ENCODE results near the gene FBXO8. TPM values are rescaled to one million over a fixed set of nuclear protein-coding genes. Genes with fewer than 3 reads are reported as not detected.
"Not testable (repeated sequence)": the region's sequence is repeated elsewhere in the genome, so short reads cannot be mapped to it uniquely, and the experiment has no call there.

Gene FBXO8
- total RNA-seq, 1 donor from 2014 or later = 28.4 TPM

DNA sequence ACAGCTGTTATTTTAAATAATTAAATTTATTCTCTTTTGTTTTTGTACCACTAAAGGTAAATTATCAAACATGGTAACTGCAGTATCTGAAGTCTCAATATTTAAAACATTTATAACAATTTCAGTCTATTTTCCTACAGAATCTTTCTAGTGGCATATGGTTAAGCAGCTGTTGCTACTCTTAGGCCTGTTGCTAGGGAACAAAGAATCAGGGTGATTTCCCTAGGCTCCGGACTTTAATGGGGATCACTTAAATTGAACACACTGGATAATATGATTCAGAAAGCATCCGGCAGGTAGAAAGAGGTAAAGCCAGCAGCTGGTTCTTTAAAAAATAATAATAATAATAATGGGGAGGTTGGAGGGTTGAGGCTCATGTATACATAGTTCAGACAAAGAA lies 17.6 kb downstream of the FBXO8 start:
- H3K4me1 Mint-ChIP-seq = no peaks in the 10 kb centered on the region
- Histone ChIP-seq H3K36me3 (no peaks in the 10 kb centered on the region), H3K27ac (no peak overlapping the region), H3K4me2 (no peak overlapping the region), H4K20me1 (ENCODE audit: low read depth) (peaks cover 5% of the 10 kb centered on the region), H2AFZ (replicated peaks) (no peak overlapping the region), H3F3A (ENCODE audit: low read depth) (no peaks in the 10 kb centered on the region), H3K79me2 (ENCODE audit: low read depth) (no peaks in the 10 kb centered on the region), H3K27me3 (no peaks in the 10 kb centered on the region), H3K9me3 (ENCODE audit: low read depth) (no peaks in the 10 kb centered on the region), H3K9ac (no peak overlapping the region), H3K4me3 (no peak overlapping the region), H3K4me1 (no peaks in the 10 kb centered on the region)
- H3K36me3 Mint-ChIP-seq = peaks cover 2% of the 10 kb centered on the region
- no peak overlapping the region for H3K27ac Mint-ChIP-seq
- H3K4me3 Mint-ChIP-seq = no peak overlapping the region
- no peak for DNase-seq (ENCODE audit: low spot score)
- no peaks in the 10 kb centered on the region for H3K9me3 Mint-ChIP-seq
- no peaks in the 10 kb centered on the region for H3K27me3 Mint-ChIP-seq (ENCODE audit: insufficient read depth, low read depth)
- TF ChIP-seq, protein P1, sequence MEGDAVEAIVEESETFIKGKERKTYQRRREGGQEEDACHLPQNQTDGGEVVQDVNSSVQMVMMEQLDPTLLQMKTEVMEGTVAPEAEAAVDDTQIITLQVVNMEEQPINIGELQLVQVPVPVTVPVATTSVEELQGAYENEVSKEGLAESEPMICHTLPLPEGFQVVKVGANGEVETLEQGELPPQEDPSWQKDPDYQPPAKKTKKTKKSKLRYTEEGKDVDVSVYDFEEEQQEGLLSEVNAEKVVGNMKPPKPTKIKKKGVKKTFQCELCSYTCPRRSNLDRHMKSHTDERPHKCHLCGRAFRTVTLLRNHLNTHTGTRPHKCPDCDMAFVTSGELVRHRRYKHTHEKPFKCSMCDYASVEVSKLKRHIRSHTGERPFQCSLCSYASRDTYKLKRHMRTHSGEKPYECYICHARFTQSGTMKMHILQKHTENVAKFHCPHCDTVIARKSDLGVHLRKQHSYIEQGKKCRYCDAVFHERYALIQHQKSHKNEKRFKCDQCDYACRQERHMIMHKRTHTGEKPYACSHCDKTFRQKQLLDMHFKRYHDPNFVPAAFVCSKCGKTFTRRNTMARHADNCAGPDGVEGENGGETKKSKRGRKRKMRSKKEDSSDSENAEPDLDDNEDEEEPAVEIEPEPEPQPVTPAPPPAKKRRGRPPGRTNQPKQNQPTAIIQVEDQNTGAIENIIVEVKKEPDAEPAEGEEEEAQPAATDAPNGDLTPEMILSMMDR (IDR thresholded peaks at IDR 0.05) = no peak
- no peak for TF ChIP-seq EZH2phosphoT487 (IDR thresholded peaks at IDR 0.05)
- no peak for TF ChIP-seq EZH2 (IDR thresholded peaks at IDR 0.05)

DNA sequence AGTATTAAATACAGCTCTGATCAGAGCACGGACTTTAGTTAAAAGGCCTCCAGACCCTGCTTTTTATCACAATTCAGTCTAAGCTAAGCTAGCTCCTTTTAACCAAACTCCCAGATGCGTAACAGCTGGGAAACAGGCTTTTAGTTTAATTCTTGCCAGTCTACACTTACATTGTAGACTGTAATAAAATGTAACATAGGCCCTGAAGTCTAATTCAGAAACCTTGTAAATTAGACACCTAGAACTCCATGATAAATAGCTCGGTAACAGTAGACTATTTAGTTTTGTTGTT lies 20.1 kb downstream of the FBXO8 start:
- Histone ChIP-seq H4K20me1 (ENCODE audit: low read depth) (no peaks in the 10 kb centered on the region), H3K36me3 (no peaks in the 10 kb centered on the region), H3K27me3 (no peaks in the 10 kb centered on the region), H3F3A (ENCODE audit: low read depth) (no peaks in the 10 kb centered on the region), H3K4me1 (no peaks in the 10 kb centered on the region), H3K4me3 (no peak overlapping the region), H3K9ac (no peak overlapping the region), H3K4me2 (no peak overlapping the region), H3K79me2 (ENCODE audit: low read depth) (no peaks in the 10 kb centered on the region), H3K27ac (no peak overlapping the region), H2AFZ (replicated peaks) (no peak overlapping the region), H3K9me3 (ENCODE audit: low read depth) (no peaks in the 10 kb centered on the region)
- H3K27me3 Mint-ChIP-seq (ENCODE audit: insufficient read depth, low read depth) = no peaks in the 10 kb centered on the region
- DNase-seq (ENCODE audit: low spot score) = no peak
- TF ChIP-seq, protein P1 (IDR thresholded peaks at IDR 0.05) = no peak
- no peaks in the 10 kb centered on the region for H3K9me3 Mint-ChIP-seq
- H3K36me3 Mint-ChIP-seq = peaks cover 2% of the 10 kb centered on the region
- no peaks in the 10 kb centered on the region for H3K4me1 Mint-ChIP-seq
- no peak overlapping the region for H3K4me3 Mint-ChIP-seq
- no peak overlapping the region for H3K27ac Mint-ChIP-seq

DNA sequence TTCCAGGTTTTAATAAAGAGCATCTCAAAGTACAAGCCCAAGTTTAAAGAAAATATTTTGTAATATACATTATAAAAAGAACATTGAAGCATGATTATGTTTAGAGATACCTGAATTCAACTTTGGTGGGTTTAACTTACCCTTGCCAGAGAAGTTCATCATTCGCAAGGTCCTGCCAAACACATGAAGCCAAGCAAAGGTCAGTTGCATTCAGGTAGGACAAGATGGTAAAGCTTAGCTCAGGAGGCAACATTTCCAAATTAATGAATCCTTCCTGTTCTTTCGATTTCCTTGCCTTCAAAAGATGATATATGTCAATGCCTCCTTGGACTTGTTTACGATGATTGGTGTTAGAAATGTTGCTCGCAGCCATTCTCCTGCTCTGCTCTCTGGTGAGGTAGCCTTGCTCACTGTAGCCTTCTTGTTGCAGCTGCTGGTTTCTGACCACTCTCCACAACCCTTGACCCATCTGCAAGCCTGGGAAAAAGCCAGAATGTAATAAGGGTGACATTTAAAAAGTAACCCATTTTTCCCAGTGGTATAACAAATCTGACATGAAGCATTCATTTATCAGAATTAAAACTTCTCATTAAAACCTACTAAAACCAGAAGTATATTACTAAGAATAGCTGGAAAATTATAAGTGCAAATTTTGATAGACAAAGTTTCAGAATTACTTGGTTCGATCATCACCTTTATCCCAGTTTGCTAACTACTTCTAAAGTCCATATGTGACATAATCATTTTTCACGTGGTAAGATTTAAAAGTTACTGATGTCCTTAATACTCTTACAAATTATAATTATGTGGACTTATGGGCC lies 20.6 kb downstream of the FBXO8 start:
- H3K36me3 Mint-ChIP-seq = peaks cover 2% of the 10 kb centered on the region
- Histone ChIP-seq H3K4me2 (no peak overlapping the region), H3K4me1 (no peaks in the 10 kb centered on the region), H3K36me3 (no peaks in the 10 kb centered on the region), H3K79me2 (ENCODE audit: low read depth) (no peaks in the 10 kb centered on the region), H2AFZ (replicated peaks) (no peak overlapping the region), H3K4me3 (no peak overlapping the region), H3K27ac (no peak overlapping the region), H3K27me3 (no peaks in the 10 kb centered on the region), H3F3A (ENCODE audit: low read depth) (no peaks in the 10 kb centered on the region), H3K9ac (no peak overlapping the region), H3K9me3 (ENCODE audit: low read depth) (no peaks in the 10 kb centered on the region), H4K20me1 (ENCODE audit: low read depth) (no peaks in the 10 kb centered on the region)
- TF ChIP-seq EZH2phosphoT487 (IDR thresholded peaks at IDR 0.05) (no peak), EZH2 (IDR thresholded peaks at IDR 0.05) (no peak)
- TF ChIP-seq, protein P1 (IDR thresholded peaks at IDR 0.05) = no peak
- H3K4me3 Mint-ChIP-seq = no peak overlapping the region
- no peak for DNase-seq (ENCODE audit: low spot score)
- no peaks in the 10 kb centered on the region for H3K9me3 Mint-ChIP-seq
- no peak overlapping the region for H3K27ac Mint-ChIP-seq
- H3K27me3 Mint-ChIP-seq (ENCODE audit: insufficient read depth, low read depth) = no peaks in the 10 kb centered on the region
- H3K4me1 Mint-ChIP-seq = no peaks in the 10 kb centered on the region

DNA sequence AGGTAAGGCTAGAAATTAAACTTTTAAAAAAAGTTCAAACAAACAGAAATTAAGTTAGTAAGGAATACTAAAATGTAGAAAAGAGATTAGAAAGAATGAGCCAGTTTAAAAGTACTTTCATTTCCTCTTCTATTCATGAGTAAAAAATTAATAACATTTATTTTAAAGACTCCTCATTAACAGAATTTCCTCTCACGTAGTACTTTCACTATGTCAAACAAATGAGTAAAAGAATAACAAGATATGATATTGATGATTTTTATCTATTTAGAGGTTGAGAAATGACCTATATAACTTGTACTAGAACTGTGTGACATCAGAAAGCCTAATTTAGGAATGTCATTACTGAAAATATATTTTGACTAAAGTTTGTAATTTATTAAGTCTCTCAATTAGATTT lies 22.0 kb downstream of the FBXO8 start:
- DNase-seq (ENCODE audit: low spot score); H3K4me3 Mint-ChIP-seq; H3K4me2 ChIP-seq: not testable (repeated sequence)

More for the DNA sequence above, 22.0 kb downstream of the FBXO8 start:
- H2AFZ ChIP-seq (replicated peaks); H3K9me3 ChIP-seq (ENCODE audit: low read depth); H3K9me3 Mint-ChIP-seq; H3K4me3 ChIP-seq; H4K20me1 ChIP-seq (ENCODE audit: low read depth); H3F3A ChIP-seq (ENCODE audit: low read depth); H3K79me2 ChIP-seq (ENCODE audit: low read depth); H3K27ac ChIP-seq; H3K9ac ChIP-seq; H3K4me1 ChIP-seq; H3K27me3 Mint-ChIP-seq (ENCODE audit: insufficient read depth, low read depth); H3K27me3 ChIP-seq; H3K4me1 Mint-ChIP-seq; H3K27ac Mint-ChIP-seq; H3K36me3 ChIP-seq; H3K36me3 Mint-ChIP-seq: not testable (repeated sequence)
